ENCODE results near the gene EFCAB6. TPM values are rescaled to one million over a fixed set of nuclear protein-coding genes. Genes with fewer than 3 reads are reported as not detected.

Gene EFCAB6
- total and polyA plus RNA-seq, 2 of the 13 experiments (the other 11 are each of a cell fraction or from before 2014, with no cell fraction given): not detected

GRCh38 chr22:43860126-43860525, 48.0 kb upstream of the EFCAB6 start:
- Histone ChIP-seq H3K79me2 (ENCODE audit: insufficient read depth, low read length) (no peaks in the 10 kb centered on the region), H3K4me3 (replicated peaks in 1 of 3; ENCODE audit: insufficient read depth in 1 of 3, low read depth in 2 of 3, low read length in 3 of 3) (no peak overlapping the region), H3K4me2 (ENCODE audit: low read depth, low read length) (no peak overlapping the region), H4K20me1 (ENCODE audit: insufficient read depth, low read length) (no peaks in the 10 kb centered on the region), H3K27me3 (ENCODE audit: control insufficient read depth in 1 of 2, insufficient read depth in 2 of 2, low read length in 2 of 2) (peaks cover 0 to 35% of the 10 kb centered on the region in 2 experiments; a peak in 4 of 5 replicates), H3K27ac (ENCODE audit: extremely low read length, insufficient read depth, low read length) (no peak overlapping the region), H3K36me3 (replicated peaks in 1 of 2; ENCODE audit: control insufficient read depth in 1 of 2, insufficient read depth in 2 of 2, low read length in 2 of 2) (no peaks in the 10 kb centered on the region), H2AFZ (ENCODE audit: low read length) (no peak overlapping the region), H3K9ac (ENCODE audit: insufficient read depth, low read depth, low read length) (no peak overlapping the region), H3K9me3 (ENCODE audit: low read length) (no peaks in the 10 kb centered on the region), H3K4me1 (ENCODE audit: insufficient read depth, low read length) (no peaks in the 10 kb centered on the region)
- DNase-seq (ENCODE audit: low spot score): no peak
- FAIRE-seq: no peak
- CTCF ChIA-PET (ENCODE audit: low intra/inter-chr PET ratio, low total read pairs): no interaction called here
- in situ Hi-C loops (cut with HindIII; ENCODE audit: extremely low pct_ligation_motif_present, low pct_unique_long_range_greater_than_20kb): no loop called here
- POLR2A ChIA-PET: no interaction called here
- WGBS (ENCODE audit: low lambda C conversion rate): 70% methylated on average over 2 of the region's 11 CpGs
- no TSS peak for BruUV-seq (replicated peaks)
- intact Hi-C loops (cut with micrococcal nuclease; ENCODE audit: unreplicated experiment): no loop called here
- ATAC-seq: no peak
- TF ChIP-seq PBX2 (CRISPR knock-in tag; IDR thresholded peaks at IDR 0.05) (no peak), ZNF232 (CRISPR knock-in tag; IDR thresholded peaks at IDR 0.05; ENCODE audit: borderline replicate concordance) (no peak), CREM (IDR thresholded peaks at IDR 0.05) (no peak), CREM (CRISPR knock-in tag; IDR thresholded peaks at IDR 0.05) (no peak), ADNP (CRISPR knock-in tag; IDR thresholded peaks at IDR 0.05) (no peak), ZNF597 (CRISPR knock-in tag; IDR thresholded peaks at IDR 0.05) (no peak), MBNL3 (CRISPR knock-in tag; conservative IDR thresholded peaks at IDR 0.05) (no peak), EP300 (IDR thresholded peaks at IDR 0.05; ENCODE audit: low read depth in 2 of 2, low read length in 2 of 2) (no peak), EP300 (CRISPR knock-in tag; IDR thresholded peaks at IDR 0.05; ENCODE audit: borderline replicate concordance) (no peak), SMAD9 (CRISPR knock-in tag; IDR thresholded peaks at IDR 0.05) (no peak), KIAA2018 (CRISPR knock-in tag; IDR thresholded peaks at IDR 0.05; ENCODE audit: borderline replicate concordance) (no peak), NKX3-1 (CRISPR knock-in tag; IDR thresholded peaks at IDR 0.05) (no peak), ZNF615 (CRISPR knock-in tag; IDR thresholded peaks at IDR 0.05; ENCODE audit: borderline replicate concordance) (no peak)
- TF ChIP-seq, protein P1, sequence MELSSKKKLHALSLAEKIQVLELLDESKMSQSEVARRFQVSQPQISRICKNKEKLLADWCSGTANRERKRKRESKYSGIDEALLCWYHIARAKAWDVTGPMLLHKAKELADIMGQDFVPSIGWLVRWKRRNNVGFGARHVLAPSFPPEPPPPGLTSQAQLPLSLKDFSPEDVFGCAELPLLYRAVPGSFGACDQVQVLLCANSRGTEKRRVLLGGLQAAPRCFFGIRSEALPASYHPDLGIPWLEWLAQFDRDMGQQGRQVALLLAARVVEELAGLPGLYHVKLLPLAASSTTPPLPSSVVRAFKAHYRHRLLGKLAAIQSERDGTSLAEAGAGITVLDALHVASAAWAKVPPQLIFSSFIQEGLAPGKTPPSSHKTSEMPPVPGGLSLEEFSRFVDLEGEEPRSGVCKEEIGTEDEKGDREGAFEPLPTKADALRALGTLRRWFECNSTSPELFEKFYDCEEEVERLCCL (CRISPR knock-in tag; IDR thresholded peaks at IDR 0.05; ENCODE audit: borderline replicate concordance): no peak

All from HepG2 (cell line).